HG02884 (cell line): ENCODE measurements around the gene PDXDC1.
"Not testable (repeated sequence)": the region's sequence is repeated elsewhere in the genome, so short reads cannot be mapped to it uniquely, and the experiment has no call there.

ENCODE experiments used
- ATAC-seq: cut with Tn5 transposase; IDR thresholded peaks from one replicate; pipeline ENCODE4 v1.9.1; 2021; ENCODE audit warnings: mild to moderate bottlenecking, moderate library complexity; ENCODE audit not compliant: unreplicated experiment

Gene PDXDC1

GRCh38 chr16:15146264-15146662 is 171.4 kb downstream of the PDXDC1 start:
- not testable (repeated sequence) for ATAC-seq

- not testable (repeated sequence) for ATAC-seq
Measured at GRCh38 chr16:15148831-15149230, 174.0 kb downstream of the PDXDC1 start.

- ATAC-seq: not testable (repeated sequence)
Measured at GRCh38 chr16:15149260-15149659, 174.4 kb downstream of the PDXDC1 start.

DNA sequence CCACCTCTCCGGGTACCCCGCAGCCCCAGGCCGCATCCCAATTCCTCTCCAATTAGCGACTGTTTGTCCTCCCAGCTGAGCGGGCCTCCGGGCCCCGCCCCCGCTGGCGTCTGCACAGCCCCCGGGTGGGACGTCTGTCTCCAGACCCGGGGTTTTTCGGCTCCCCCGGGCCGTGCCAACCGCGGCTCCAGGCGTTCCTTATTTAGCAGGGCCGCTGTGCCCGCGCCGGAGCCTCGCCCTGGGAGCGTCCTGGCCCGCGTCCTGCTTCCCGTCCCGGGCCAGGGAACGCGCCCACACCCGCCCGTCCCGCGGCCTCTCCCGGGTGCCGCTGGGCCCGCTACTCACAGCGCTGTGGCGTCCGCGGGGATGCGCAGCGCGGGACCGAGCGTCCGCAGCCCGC is 179.2 kb downstream of the PDXDC1 start:
- ATAC-seq: not testable (repeated sequence)

DNA sequence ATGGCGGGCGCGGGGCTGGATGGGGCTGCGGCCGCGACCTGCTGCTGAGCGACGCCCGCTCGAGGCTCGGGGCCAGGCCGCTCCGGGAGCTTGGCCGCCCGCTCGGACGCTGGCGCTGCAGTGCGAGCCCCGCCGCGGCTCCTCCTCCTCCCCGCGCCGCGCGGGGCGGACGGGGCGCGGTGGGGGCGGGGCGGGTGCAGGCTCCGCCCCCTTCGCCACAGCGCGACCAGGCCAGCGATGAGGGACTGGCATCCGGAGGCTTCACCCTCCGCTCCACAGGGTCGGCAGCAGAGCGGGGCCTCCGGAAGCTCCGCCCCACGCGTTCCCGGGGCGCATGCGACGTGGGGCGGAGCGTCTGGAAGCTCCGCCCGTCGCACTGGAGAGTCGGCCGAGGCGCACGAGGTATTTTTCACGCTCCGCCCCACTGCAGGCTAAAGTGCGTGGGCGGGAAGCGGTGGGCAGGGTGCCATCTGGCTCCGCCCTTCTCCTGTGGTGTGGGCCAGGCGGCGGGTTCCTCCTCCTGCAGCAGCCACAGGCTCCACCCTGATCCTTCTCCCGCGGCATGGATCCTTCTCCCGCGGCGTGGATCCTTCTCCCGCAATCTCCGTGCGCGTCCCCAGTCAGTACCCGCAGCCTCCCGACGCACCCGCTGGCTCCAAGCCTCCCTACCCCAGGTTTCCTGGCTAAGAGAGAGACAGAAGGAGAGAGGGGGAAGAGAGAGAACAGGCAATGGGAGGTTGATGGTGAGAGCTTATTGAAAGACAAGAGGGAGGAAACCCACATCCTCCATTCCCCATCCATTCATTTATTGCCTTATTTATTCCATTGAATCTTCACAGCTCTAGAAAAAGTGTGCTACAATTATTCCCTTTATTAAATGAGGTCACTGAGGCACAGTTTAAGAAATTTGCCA is 180.1 kb downstream of the PDXDC1 start:
- not testable (repeated sequence) for ATAC-seq

- ATAC-seq: not testable (repeated sequence)
Measured at GRCh38 chr16:15157644-15158043, 182.8 kb downstream of the PDXDC1 start.

- ATAC-seq: not testable (repeated sequence)
Measured at GRCh38 chr16:15159671-15160070, 184.8 kb downstream of the PDXDC1 start.

GRCh38 chr16:15160571-15160970 is 185.7 kb downstream of the PDXDC1 start:
- not testable (repeated sequence) for ATAC-seq

- not testable (repeated sequence) for ATAC-seq
Measured at GRCh38 chr16:15163055-15163454, 188.2 kb downstream of the PDXDC1 start.

- not testable (repeated sequence) for ATAC-seq
Measured at GRCh38 chr16:15166177-15166576, 191.4 kb downstream of the PDXDC1 start.

GRCh38 chr16:15168303-15168702 is 193.5 kb downstream of the PDXDC1 start:
- not testable (repeated sequence) for ATAC-seq

DNA sequence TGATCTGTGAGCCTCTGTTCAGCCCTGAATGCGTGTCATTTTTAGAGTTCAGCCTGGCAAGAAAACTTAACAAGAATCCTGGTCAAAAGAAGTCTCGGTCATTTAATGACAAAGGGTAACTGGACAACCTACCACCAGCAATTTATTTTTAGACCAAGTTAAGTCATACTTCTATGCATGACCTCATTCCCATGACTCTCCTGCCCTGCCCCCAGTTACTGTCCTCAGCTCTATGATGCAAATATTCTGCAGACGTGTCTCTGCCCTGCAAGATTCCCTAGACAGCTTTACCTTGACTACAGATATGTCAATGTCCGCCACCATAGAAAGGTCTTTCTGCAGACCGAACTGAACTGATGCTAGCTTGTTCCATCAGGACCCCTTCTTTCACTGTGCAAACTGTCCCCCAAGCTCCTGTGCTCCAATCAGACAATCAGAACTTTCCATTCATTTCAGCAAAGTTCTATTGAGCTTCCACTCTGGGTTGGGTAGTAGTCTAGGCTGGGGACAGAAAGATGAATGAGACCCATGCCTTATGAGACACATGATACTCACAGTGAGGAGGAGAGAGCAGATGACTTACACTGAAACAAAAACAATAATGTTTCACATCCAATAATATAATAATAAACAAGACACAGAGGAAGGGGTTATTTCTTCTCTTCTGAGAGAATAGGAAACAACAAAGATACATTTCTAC is 194.3 kb downstream of the PDXDC1 start:
- not testable (repeated sequence) for ATAC-seq

- ATAC-seq: not testable (repeated sequence)
Measured at GRCh38 chr16:15179909-15180308, 205.1 kb downstream of the PDXDC1 start.

GRCh38 chr16:15180946-15181345 is 206.1 kb downstream of the PDXDC1 start:
- not testable (repeated sequence) for ATAC-seq

DNA sequence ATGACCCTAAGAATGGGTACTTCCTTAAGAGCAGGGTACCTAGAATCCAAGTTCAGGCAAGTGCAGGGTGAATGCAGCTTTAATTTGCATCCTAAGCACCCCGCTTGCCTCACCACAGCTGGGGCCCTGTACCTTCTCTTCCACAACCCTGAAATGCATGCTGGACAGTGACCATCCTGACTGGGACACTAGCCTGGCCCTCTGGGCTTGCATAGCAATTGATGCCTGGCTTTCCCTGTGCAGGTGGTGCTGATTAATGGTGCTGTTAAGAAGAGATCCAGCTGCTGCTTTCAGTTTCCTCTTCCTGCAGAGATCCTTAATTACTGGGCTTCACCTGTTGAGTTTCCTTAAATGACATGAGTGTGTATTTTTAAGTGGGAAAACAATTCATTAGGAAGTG is 209.2 kb downstream of the PDXDC1 start:
- ATAC-seq: not testable (repeated sequence)
